Muscle of leg (tissue), 11 donors: ENCODE measurements around the gene EVI2A. TPM values are rescaled to one million over a fixed set of nuclear protein-coding genes. Genes with fewer than 3 reads are reported as not detected.

ENCODE experiments used
- DNase-seq: peaks from one replicate; pipeline ENCODE4 v3.0.0; 2013
- H3K27ac ChIP-seq: one replicate; pipeline ENCODE4 v1.5.1; 2013; ENCODE audit warnings: mild to moderate bottlenecking, low read length, control low read depth
- H3K27me3 ChIP-seq: one replicate; pipeline ENCODE4 v1.6.1; 2013; ENCODE audit warnings: low read length; ENCODE audit not compliant: control insufficient read depth, insufficient read depth
- H3K36me3 ChIP-seq: one replicate; pipeline ENCODE4 v1.6.1; 2013; ENCODE audit warnings: low read length; ENCODE audit not compliant: control insufficient read depth, insufficient read depth
- H3K4me1 ChIP-seq: one replicate; pipeline ENCODE4 v1.6.1; 2013; ENCODE audit warnings: low read length; ENCODE audit not compliant: control insufficient read depth, insufficient read depth
- H3K4me3 ChIP-seq: one replicate; pipeline ENCODE4 v1.5.1; 2013; ENCODE audit warnings: low read length, control low read depth
- H3K9me3 ChIP-seq: replicated peaks from 2 replicates; pipeline ENCODE4 v1.6.1; 2013; ENCODE audit warnings: low read depth, low read length; ENCODE audit not compliant: control insufficient read depth
- WGBS: methylation state at CpG from one replicate; pipeline ENCODE4 v1.1.5; 2013; ENCODE audit warnings: missing lambda C conversion rate; ENCODE audit not compliant: insufficient coverage; 5-methylcytosine and 5-hydroxymethylcytosine counted together
- polyA plus RNA-seq, 8 donors: library from polyadenylated mRNA; unstranded; fragments of 120-200 nt; gene quantifications; one replicate each; pipeline versions ENCODE4 v1.2.1 to v1.2.3, GENCODE V29; 2013; ENCODE audit warnings: inconsistent platforms in 1 of 8, low replicate concordance in 1 of 8; ENCODE audit not compliant: insufficient read length in 8 of 8, insufficient read depth in 1 of 8
- total RNA-seq: library from RNA; stranded (reverse); fragments of 120-200 nt; gene quantifications from one replicate; pipeline ENCODE4 v1.2.4, GENCODE V29; 2013

EVI2A gene
- total and polyA plus RNA-seq, 9 donors = 1.2 to 2.6 (median 1.9) TPM

DNA sequence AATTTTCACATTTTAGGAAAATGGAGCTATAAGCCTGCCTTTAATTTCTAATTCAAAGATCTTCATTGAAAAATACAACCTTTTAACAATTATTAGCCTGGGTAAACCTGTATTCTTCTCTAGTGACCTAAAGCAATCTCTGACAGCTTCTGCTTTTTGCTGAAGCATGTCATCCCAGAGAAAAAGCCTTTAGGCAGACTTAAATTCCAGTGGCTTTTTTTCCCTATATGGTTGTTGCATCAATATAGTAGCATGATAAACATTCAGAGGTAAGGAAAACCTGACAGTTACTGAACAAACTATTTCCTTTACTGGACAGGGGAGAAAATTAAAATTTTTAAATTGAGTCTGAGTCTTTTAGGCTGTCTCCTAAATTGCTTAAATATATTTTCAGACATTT is 7.8 kb upstream of the EVI2A start:
- no peaks in the 10 kb centered on the region for H3K9me3 ChIP-seq
- DNase-seq = no peak
- H3K27me3 ChIP-seq = no peaks in the 10 kb centered on the region
- no peaks in the 10 kb centered on the region for H3K4me1 ChIP-seq
- H3K27ac ChIP-seq = no peak overlapping the region
- no peak overlapping the region for H3K4me3 ChIP-seq
- H3K36me3 ChIP-seq = peaks cover 17% of the 10 kb centered on the region

- Histone ChIP-seq H3K27ac (no peak overlapping the region), H3K4me1 (no peaks in the 10 kb centered on the region), H3K9me3 (no peaks in the 10 kb centered on the region), H3K36me3 (peaks cover 17% of the 10 kb centered on the region), H3K4me3 (no peak overlapping the region), H3K27me3 (no peaks in the 10 kb centered on the region)
- no peak for DNase-seq
Measured at GRCh38 chr17:31328160-31328535, 6.7 kb upstream of the EVI2A start.

- Histone ChIP-seq H3K36me3 (peaks cover 14% of the 10 kb centered on the region), H3K4me1 (no peaks in the 10 kb centered on the region), H3K9me3 (no peaks in the 10 kb centered on the region), H3K27me3 (no peaks in the 10 kb centered on the region), H3K27ac (no peak overlapping the region), H3K4me3 (no peak overlapping the region)
- 96% methylated on average over 4 of the region's 12 CpGs for WGBS
- DNase-seq = no peak
Measured at GRCh38 chr17:31327534-31328159, 6.2 kb upstream of the EVI2A start.

- Histone ChIP-seq H3K36me3 (peaks cover 14% of the 10 kb centered on the region), H3K27me3 (no peaks in the 10 kb centered on the region), H3K27ac (no peak overlapping the region), H3K4me3 (no peak overlapping the region), H3K9me3 (no peaks in the 10 kb centered on the region), H3K4me1 (no peaks in the 10 kb centered on the region)
- no peak for DNase-seq
Measured at GRCh38 chr17:31323551-31323950, 2.1 kb upstream of the EVI2A start.

GRCh38 chr17:31321966-31322365 is 544 bp upstream of the EVI2A start:
- H3K4me3 ChIP-seq = no peak overlapping the region
- WGBS = 93% methylated on average over 3 of the region's 4 CpGs

DNA sequence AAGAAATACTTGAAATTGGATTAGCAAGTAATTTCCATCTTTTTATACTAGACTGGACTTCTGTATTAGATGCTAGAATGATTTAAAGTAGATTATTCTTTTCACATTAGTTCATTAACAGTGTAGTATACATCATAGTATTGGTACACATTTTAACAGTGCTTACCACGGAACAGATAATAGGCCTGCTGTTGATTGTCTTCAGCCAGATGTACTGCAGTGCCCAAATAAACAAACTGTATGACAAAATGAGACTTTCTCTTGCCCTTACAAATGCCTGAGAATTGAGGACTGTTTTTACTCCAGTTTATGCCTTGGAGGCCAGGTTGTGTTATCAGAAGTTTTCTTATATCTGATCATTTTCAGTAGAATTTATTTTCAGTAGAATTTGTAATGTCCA is 631 bp downstream of the EVI2A start:
- no peaks in the 10 kb centered on the region for H3K9me3 ChIP-seq
- WGBS = no CpG with 5 or more reads among the region's 1 CpG
- no peaks in the 10 kb centered on the region for H3K4me1 ChIP-seq
- peaks cover 3% of the 10 kb centered on the region for H3K36me3 ChIP-seq
- H3K4me3 ChIP-seq = peak overlapping the region; percentile 5
- no peak for DNase-seq
- H3K27me3 ChIP-seq = no peaks in the 10 kb centered on the region
- H3K27ac ChIP-seq = no peak overlapping the region

More at GRCh38 chr17:31321966-31322365, 544 bp upstream of the EVI2A start:
- no peaks in the 10 kb centered on the region for H3K9me3 ChIP-seq
- H3K4me1 ChIP-seq = no peaks in the 10 kb centered on the region
- no peak for DNase-seq
- H3K27ac ChIP-seq = no peak overlapping the region
- H3K36me3 ChIP-seq = peaks cover 11% of the 10 kb centered on the region
- no peaks in the 10 kb centered on the region for H3K27me3 ChIP-seq

GRCh38 chr17:31320241-31320640 is 1.2 kb downstream of the EVI2A start:
- no peaks in the 10 kb centered on the region for H3K9me3 ChIP-seq
- no peak for DNase-seq
- H3K27ac ChIP-seq = no peak overlapping the region
- WGBS = no CpG with 5 or more reads among the region's 2 CpGs
- no peaks in the 10 kb centered on the region for H3K27me3 ChIP-seq
- no peak overlapping the region for H3K4me3 ChIP-seq
- H3K4me1 ChIP-seq = no peaks in the 10 kb centered on the region
- peaks cover 2% of the 10 kb centered on the region for H3K36me3 ChIP-seq

DNA sequence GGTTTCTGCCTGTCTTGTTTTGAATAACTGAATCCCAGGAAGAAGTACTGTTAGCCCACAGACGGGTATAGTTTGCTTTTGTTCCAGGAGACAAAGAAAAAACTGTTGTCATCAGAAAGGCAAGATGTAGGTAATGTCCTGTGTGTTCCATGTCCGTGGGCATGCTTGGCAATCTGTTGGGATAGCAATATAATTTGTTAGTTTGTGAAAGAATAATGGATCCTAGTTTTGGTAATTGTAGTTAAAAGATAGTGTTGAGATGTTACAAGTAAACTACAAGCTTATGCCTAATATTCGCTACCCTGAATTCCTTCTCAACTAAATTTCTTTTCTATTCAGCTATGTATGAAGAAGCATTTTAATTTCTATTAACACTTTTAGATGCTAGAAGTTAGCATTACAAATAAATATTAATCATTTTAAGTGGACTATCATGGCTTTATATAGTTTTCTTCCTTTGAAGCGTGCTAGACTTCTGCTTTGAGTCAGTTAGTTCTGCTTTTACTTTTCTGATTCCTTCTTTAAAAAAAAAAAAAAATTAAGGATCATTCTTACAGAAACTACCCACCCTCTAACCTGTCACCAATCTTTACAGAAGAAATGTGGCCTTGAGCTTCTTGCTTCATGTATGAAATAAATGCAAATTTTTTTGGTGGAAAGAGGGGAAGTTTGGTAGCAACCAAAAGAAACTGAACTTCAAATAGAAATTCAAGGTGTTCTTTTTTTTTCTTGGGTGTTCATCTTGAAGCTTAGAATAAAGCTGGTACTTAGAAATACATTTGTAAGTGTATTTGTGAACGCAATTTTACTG is 2.4 kb downstream of the EVI2A start:
- no peaks in the 10 kb centered on the region for H3K27me3 ChIP-seq
- no peaks in the 10 kb centered on the region for H3K9me3 ChIP-seq
- no peaks in the 10 kb centered on the region for H3K4me1 ChIP-seq
- peak overlapping the region; percentile 42 for H3K27ac ChIP-seq
- DNase-seq = peak; percentile 16
- 69% methylated on average over 2 of the region's 5 CpGs for WGBS
- H3K4me3 ChIP-seq = no peak overlapping the region
- peaks cover 2% of the 10 kb centered on the region for H3K36me3 ChIP-seq

DNA sequence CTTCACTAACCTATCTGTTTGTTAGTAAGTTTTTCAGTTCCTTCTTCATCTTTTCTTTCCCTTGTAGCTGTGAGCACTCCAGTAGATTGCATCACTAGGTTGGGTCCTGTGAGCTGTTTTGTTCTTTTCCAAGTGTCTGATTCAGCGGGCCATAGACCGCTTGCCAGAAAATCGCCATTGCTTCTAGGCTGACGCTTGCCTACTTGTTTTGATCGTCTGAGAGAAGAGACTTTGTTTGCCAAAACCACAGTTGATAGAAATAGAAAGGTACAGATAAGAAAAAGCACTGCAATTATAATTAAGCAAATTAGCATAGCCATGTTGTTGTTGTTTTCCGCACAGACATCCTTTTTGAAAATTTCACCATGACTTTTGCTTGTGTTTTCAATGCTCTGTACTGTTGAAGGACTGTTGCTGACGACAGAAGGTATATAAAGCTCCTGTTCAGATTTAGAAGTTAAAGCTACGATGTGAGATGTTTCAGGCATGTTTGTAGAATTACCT is 3.1 kb downstream of the EVI2A start:
- peaks cover 2% of the 10 kb centered on the region for H3K36me3 ChIP-seq

GRCh38 chr17:31314782-31315100 is 6.7 kb downstream of the EVI2A start:
- no CpG with 5 or more reads among the region's 3 CpGs for WGBS
- no peaks in the 10 kb centered on the region for H3K4me1 ChIP-seq
- no peak for DNase-seq
- no peaks in the 10 kb centered on the region for H3K9me3 ChIP-seq
- no peaks in the 10 kb centered on the region for H3K27me3 ChIP-seq
- H3K36me3 ChIP-seq = peaks cover 2% of the 10 kb centered on the region
- H3K27ac ChIP-seq = no peak overlapping the region
- no peak overlapping the region for H3K4me3 ChIP-seq

More for the DNA sequence above, 3.1 kb downstream of the EVI2A start:
- 56% methylated on average over 4 of the region's 8 CpGs for WGBS
- Histone ChIP-seq H3K4me1 (no peaks in the 10 kb centered on the region), H3K27ac (peak overlapping the region; percentile 42), H3K4me3 (no peak overlapping the region), H3K27me3 (no peaks in the 10 kb centered on the region), H3K9me3 (no peaks in the 10 kb centered on the region)
- peak; percentile 53 for DNase-seq
